Activated T-helper 1 cell treated with Interleukin-2 at 50 U/mL for 16 hours (primary cell): ENCODE data around the gene AQP4.

Source experiments
- DNase-seq: peaks from one replicate; pipeline ENCODE4 v3.0.0-alpha.2; 2020; ENCODE audit warnings: low read depth

The AQP4 gene, protein sequence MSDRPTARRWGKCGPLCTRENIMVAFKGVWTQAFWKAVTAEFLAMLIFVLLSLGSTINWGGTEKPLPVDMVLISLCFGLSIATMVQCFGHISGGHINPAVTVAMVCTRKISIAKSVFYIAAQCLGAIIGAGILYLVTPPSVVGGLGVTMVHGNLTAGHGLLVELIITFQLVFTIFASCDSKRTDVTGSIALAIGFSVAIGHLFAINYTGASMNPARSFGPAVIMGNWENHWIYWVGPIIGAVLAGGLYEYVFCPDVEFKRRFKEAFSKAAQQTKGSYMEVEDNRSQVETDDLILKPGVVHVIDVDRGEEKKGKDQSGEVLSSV

GRCh38 chr18:26865557-26865956, at the start of gene AQP4:
AQP4 (minus strand) TSS chr18:26865707; CDS start chr18:26865689, 18 bp downstream.
- no peak for DNase-seq

DNA sequence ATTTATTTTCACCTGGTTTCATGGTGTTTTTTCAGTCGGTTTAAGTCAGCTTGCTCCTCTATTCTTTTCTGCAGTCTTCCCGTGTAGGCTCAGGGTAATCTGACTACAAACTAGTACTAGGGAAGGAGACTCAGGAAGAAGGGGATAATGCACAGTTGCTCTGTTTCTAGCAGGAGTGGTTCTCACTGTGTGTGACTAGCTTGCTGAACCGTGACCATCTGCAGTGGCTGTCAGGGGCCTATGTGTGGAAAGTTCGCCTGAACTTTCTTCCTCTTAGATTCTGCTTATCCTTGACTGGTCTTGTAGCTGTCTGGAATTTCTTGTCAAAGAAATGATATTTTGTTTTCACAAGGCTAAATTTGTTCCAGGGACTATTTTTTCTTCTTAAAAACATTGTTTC, 46.3 kb upstream of the AQP4 start:
- no peak for DNase-seq

DNA sequence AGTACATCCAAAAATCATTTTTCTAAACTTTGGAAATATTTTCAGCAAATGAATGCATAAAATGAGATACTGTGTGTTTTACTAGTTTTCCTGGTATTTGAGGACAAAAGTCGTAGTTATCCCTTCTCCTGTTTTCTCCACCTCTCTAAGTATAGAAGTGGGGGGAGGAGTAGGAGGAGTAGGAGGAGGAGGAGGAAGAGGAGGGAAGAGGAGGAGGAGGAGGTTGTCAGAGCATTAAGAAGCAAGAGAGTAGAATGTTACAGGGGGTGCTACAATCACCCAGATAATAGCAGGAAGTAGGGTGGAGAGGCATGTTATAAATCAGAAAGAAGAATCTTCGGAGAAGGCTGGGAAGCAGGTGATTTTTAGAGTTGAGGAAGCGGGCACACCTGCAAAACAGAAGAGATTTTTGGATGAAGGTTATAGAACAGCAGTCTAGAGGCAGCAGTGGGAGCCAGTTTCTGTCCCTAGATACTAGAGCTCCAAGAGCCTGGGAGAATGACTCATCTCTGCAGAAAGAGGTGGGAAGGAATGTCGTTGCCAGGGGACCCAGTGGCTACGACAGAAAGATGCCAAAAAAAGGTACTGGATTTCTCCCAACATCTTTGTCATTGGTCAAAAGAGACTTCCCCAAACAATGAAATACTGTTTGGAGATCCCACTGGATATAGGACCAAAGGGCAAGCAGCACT, 44.2 kb upstream of the AQP4 start:
- DNase-seq, result no peak

DNA sequence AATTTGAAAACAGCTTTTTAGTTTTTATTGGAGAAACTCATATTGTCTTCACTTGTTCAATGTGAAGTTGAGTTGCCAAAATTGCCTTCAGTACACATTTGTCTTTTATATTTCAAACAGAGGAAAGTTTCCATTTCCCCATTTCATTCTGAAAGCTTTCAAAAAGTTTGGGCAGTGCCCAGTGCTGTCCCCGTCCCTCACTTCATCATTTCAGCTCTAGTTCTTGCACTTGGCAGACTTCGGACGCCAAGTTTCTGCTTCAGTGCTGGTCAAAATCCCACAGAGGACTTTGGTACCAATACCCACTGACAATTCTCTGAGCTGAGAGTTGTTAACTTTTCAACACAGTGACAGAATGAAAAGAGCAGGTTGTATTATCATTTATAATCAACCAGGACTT, 43.4 kb upstream of the AQP4 start:
- DNase-seq, result no peak

- DNase-seq, result no peak
These were observed 36.8 kb upstream of the AQP4 start for GRCh38 chr18:26902291-26902690.

GRCh38 chr18:26901020-26901419, 35.5 kb upstream of the AQP4 start:
- DNase-seq, result no peak

GRCh38 chr18:26894426-26894825, 28.9 kb upstream of the AQP4 start:
- no peak for DNase-seq

- no peak for DNase-seq
These were observed 28.5 kb upstream of the AQP4 start for GRCh38 chr18:26893996-26894395.

- no peak for DNase-seq
These were observed 22.8 kb upstream of the AQP4 start for GRCh38 chr18:26888259-26888658.

DNA sequence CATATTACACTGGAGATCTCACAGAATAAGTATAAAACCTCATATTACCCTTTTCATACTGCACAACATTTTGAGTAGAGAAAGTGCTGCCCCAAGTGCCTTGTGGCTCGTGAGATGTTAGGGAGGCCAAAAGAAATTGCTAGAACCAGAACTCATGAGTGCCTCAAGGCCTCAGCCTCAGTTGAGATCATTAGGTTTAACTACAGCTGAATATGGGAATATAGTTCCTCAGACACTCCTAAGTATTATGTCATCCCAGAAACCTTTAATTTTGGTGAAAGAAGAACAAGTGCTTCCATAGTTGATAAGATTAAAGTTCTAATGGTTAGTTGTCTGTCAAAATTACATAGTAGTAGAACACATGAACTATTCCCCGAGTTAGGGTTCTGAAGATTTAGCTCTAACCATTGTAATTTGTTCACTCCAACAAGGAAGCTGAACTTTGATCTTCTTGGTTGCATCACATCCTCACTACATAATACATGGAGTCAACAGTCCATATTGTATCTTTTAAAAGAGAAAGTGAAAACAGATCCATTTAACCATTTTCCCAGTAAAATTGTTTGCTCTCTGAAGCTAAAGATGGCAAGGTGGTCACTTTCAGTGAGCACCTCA, 9.6 kb upstream of the AQP4 start:
- DNase-seq, result no peak

GRCh38 chr18:26874283-26874682, 8.8 kb upstream of the AQP4 start:
- DNase-seq, result no peak

DNA sequence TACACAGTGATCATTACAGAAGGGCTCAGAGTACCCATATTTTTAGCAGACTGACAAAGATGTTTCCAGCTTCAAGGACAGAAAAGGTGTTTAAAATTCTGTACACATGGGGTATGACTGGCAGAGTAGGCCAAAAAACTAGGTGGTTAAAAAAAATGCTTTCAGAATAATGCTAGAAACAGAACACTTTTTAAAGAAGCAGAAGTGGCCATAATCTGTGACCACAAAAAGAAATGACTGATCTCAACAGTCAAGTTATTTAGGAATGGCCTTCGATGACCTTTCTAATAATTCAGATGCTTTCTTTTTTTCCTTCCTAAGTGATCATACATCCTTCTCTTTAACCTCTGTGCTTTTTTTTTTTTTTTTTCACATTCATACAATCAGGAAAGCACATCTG, 4.1 kb upstream of the AQP4 start:
- DNase-seq, result no peak

GRCh38 chr18:26868968-26869586, 3.6 kb upstream of the AQP4 start:
- no peak for DNase-seq

DNA sequence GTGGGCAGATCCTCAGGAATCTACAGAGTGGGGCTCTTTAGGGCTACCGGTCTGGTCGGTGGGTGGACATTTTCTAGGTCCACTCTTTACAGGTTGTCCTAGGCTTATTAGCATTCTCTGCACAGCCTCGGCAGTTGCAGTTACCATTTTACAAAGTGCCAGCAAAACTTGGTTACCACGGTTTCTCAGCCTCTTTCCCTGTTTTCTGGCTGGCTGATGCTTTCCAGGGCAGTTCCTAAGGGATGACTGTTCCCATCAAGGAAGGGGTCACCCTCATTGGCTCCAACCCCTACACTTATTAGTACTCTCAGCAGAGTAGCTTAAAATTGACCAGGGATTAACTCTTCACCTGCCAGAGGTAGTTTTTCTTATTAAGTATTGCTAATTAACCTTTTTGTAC, 2.0 kb upstream of the AQP4 start:
- no peak for DNase-seq

GRCh38 chr18:26864658-26865057, 849 bp downstream of the AQP4 start:
- DNase-seq, result no peak

GRCh38 chr18:26863921-26864497, 1.5 kb downstream of the AQP4 start:
- DNase-seq, result no peak

DNA sequence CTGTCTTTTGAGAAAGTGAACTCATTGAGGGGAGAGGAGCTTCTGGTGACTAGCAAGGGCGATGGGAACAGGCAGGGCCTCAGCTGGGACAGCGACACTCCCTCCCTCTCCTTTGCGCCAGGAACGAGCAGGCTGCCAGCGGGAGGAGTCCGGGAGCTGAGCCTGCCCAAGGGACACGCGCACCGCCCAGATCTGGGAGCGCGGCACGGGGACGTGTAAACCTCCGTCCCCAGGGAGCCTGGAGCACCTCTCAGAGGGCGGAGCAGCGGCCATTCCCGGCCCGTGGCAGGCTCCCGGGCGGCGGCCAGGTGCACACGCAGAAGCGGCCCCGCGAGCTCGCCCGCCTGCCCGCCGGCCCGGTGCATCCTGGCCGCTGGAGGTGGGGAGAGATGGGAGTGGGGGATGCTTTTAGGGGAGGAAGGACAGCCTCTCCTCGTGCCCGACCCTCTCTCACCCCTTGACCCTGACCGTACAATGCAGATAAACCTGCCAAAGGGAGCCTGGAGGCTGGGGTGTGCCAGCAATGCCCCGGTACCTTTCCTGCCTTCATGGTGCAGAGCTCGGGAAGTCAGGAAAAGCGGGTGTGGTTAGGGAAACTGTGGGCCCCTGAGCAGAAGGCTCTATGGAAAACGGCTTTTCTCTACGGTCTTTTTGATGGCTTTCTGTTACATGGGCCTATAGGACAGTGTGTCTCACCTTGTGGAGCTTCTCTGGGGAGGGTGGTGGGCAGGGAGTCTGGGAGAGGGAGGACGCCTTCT, 2.2 kb downstream of the AQP4 start:
- no peak for DNase-seq

DNA sequence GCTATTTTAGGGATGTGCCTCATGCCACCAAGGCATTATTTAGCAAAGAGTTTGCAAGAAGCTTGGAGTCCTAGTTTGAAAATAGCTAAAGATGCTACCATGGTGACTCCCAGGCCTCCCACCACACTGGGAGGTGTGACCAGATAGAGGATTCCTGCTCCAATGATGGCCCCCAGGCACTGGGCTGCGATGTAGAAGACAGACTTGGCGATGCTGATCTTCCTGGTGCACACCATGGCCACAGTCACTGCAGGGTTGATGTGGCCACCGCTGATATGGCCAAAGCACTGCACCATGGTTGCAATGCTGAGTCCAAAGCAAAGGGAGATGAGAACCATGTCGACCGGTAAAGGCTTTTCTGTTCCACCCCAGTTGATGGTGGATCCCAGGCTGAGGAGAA, 3.4 kb downstream of the AQP4 start:
- DNase-seq, result no peak

- DNase-seq, result no peak
These were observed 11.1 kb downstream of the AQP4 start for GRCh38 chr18:26854292-26854881.

DNA sequence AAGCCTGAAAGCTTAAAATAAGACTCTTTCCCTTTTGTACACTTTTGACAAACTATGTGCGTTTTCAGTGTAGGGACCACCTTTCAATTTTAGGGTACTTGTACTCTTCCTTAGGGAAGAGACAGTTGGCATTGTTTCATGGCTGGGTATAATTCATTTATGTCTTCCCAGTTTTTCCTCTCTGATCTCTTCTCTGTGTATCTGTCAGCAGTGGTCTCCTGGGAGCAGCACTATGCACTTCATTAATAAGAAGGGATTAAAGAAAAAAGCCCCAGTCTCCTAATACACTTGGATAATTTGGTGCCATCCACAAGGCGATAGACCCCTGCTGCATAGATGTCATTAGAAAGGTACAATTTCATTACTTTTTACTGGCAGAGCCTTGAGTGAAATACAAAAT, 12.1 kb downstream of the AQP4 start:
- no peak for DNase-seq

- no peak for DNase-seq
These were observed 21.7 kb downstream of the AQP4 start for GRCh38 chr18:26843760-26844159.
